HG03159 (cell line): ENCODE data around the gene JMJD1C.

ENCODE experiments used
- ATAC-seq: cut with Tn5 transposase; IDR thresholded peaks from one replicate; pipeline ENCODE4 v1.9.1; 2021; ENCODE audit warnings: mild to moderate bottlenecking, moderate library complexity; ENCODE audit not compliant: unreplicated experiment

JMJD1C gene

GRCh38 chr10:63150745-63151144, 315.0 kb downstream of the JMJD1C start:
- no peak for ATAC-seq

DNA sequence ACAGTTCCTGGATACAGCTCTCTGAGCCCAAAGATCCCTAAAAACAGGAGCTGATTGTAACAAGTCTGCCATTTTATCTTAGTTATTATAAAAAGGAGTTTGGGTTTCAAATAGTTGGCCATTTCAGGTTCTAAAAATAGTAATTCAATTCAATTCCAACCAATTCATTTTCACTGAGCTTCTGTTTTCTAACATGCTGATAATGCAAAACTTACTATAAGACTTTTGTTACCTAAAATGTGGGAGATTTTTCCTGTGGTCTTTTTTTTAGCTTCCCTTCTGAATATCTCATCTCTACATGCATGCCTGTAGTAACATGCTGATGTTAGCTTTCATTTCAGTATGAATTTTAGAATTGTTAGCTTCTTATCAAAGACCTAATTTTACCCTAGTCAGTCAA, 319.3 kb downstream of the JMJD1C start:
- ATAC-seq: no peak

DNA sequence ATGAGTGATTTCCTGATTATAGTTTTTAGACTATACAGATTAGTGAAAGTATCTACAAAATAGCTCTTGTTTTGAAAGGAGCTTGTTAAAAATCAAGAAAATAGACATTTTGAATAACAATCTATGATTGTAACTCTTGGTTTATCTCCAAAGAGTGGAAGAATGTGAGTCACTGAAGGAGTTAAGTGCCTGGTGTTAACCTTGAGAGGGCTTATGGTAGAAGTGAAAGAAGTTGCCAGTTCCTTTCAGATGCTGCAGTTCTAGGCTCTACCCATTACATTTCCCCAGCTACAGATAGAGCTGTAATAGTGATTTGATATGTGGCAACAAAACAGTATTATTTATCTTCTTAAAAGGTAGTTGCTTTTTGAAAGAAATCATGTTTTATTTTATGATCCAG, 320.0 kb downstream of the JMJD1C start:
- no peak for ATAC-seq

DNA sequence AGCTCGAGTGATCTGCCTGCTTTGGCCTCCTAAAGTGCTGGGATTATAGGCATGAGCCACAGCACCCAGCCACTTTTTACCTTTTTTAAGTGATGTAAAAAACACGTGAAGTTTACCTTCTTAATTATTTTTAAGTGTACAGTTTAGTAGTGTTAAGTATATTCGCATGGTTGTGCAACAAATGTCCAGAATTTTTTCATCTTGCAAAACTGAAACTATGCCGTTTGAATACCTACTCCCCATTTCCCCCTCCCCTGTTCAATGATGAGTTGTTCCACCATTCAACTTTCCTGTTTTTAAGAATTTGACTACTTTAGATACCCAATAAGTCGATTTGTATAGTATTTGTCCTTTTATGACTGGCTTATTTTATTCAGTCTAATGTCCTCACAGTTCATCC, 321.8 kb downstream of the JMJD1C start:
- no peak for ATAC-seq

DNA sequence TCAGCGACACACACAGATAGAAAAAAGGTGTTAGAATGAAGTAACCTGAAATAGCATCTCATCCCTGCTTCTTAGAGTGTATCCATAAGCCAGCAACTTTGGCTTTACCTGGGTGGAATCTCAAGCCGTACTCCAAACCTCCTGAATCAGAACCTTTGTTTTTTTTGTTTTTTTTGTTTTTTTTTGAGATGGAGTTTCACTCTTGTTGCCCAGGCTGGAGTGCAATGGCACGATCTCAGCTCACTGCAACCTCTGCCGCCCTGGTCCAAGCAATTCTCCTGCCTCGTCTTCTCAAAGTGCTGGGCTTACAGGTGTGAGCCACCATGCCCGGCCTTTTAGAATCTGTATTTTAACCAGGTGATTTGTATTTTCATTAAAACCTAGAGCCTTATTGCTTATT, 323.6 kb downstream of the JMJD1C start:
- no peak for ATAC-seq

GRCh38 chr10:63140077-63140476, 325.7 kb downstream of the JMJD1C start:
- ATAC-seq: no peak

DNA sequence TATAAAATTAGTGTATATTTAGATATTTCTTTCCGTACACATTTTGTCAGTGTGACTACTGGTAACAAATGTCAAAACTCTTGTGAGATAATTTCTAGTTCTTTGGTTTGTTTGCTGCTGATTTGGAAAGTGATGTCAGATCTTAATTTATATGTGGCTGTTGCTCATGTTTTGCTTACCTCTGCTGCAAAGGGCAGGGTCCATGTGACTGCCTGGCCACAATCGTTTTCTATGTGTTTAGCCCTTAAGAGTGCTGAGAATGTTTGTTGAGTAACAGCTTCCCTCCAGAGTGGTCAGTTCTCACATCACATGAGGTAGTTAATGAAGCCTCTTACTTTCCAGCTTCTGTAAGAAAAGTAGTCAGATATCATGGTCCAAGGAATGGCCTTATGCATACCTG, 328.5 kb downstream of the JMJD1C start:
- ATAC-seq: no peak

- ATAC-seq: no peak
These were observed 331.8 kb downstream of the JMJD1C start for GRCh38 chr10:63133821-63134557.

- ATAC-seq: peak; percentile 97
These were observed 332.5 kb downstream of the JMJD1C start, which contains the start of gene NRBF2 for GRCh38 chr10:63133056-63133820. Gene NRBF2 (plus strand): TSS chr10:63133328. CDS start chr10:63133471, 143 bp downstream.

DNA sequence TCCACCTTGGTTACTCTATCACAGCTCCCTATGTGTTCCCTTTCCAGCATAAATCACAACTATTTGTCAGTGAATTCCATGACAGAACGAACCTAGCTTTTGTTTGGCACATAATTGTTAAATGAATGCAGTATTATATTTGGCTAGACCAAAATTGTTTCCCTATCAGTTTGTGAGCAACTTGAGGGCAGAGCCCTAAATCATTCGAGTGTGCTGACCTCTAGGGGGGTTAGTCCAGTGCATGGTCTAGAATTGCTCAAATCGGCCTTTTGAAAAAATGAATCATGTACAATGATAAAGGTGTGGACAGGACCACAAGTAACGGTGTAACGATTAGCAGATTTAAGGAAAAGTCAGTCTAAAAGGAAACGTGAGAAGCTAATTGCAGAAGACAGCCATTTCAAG, 333.1 kb downstream of the JMJD1C start:
- ATAC-seq: no peak

- ATAC-seq: no peak
These were observed 335.9 kb downstream of the JMJD1C start for GRCh38 chr10:63129888-63130287.

DNA sequence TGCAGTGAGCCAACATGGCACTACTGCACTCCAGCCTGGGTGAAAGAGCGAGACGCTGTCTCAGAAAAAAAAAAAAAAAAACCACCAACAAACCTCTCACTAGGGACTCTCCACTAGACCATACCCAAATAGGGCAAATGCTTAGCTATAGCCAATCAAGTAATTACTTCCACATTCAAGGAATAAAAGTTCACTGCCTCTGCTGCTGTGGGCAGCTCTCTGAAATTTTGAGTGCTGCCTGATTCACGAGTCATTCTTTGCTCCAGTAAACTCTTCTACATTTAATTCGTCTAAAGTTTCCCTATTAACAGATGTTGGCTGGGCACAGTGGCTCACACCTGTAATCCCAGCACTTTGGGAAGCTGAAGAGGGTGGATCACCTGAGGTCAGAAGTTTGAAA, 337.3 kb downstream of the JMJD1C start:
- ATAC-seq: no peak

DNA sequence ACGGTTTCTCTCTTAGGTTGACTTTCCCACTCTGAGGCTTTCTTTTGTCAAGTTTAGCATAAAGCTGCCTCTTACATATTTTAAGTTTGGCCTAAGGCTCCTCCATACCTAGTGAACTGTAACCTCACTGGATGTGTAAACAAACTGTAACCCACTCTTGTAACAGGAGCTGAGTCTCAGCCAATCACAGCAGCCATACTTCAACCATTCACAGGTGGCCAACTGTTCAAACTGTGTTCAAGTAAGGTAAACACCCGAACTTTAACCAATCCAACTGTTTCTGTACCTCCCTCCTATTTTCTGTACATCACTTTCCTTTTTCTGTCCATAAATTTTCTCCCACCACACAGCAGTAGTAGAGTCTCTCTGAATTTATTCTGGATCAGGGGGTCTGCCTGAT, 340.3 kb downstream of the JMJD1C start:
- ATAC-seq: no peak

DNA sequence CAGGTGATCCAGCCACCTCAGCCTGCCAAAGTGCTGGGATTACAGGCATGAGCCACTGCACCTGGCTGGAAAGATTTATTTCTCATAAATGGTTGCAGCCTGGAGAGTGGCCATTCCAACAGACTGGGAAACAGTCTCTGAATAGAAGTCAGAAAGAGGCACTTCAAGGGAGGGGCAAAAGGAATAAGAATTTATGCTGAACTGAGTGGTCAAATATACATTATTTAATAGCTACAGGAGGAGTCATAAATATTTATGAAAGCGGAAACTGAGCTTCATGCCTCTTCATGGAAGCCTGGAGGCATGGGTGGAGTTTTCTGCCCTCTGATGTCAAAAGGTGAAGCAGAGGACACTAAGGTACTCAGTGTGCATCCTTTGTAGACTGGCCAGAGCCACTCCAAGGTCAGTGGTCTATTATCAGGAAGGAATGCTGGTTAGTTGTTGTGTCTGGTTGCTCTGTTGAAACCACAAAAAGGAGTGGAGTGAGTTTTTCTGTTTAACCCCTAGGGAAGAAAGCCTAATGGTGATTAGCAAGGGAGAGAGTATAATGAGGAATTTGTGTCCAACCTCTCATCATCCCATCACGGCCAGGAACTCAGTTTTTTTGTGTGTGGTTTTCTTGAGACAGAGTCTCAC, 341.9 kb downstream of the JMJD1C start:
- no peak for ATAC-seq

- ATAC-seq: no peak
These were observed 345.2 kb downstream of the JMJD1C start for GRCh38 chr10:63120554-63120953.

DNA sequence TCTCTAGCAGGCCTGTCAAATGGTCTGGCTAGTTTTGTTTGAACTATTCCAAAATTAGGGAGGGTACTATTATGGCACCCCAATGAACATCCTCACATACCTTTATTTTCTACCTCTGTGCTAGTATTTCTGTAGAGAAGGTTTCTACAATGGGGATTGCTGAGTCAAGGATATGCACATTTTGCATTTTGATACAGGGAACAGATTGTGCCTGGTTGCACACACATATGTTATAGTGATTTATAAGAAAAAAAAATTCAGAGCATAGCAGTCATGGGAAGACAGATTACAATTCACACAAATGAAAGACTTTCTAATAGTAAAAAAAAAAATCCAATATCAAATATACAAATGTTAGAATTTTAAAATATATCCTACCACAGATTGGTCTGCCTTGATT, 346.7 kb downstream of the JMJD1C start:
- ATAC-seq: no peak
